ENCODE data around the gene LRRTM4. TPM values are rescaled to one million over a fixed set of nuclear protein-coding genes. Genes with fewer than 3 reads are reported as not detected.

LRRTM4 gene
- total RNA-seq, 4 donors from 2014 or later, result 0.27 to 0.32 TPM; not detected in 2

DNA sequence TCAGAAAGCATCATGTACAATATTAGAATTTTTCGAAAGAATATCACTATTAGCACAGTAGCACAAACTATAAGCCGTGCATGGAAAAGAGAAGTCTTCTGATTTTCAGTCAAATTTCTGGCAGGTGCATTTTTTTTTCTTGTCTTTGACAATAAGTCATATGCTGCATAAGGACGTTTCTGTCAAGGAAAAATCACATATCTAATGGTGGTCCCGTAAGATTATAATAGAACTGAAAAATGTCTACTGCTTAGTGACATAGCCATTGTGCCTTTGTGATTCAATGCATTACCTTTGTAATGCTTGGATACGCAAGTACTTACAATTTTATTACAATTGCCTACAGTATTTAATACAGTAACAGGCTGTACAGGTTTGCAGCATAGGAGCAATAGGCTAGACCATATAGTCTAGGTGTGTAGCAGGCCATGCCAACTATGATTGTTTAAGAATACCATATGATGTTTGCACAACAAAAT, 329.3 kb downstream of the LRRTM4 start:
- Histone ChIP-seq H3K27me3 (no peaks in the 10 kb centered on the region), H3K9me3 (no peaks in the 10 kb centered on the region), H3K4me3 (no peak overlapping the region), H3K36me3 (no peaks in the 10 kb centered on the region), H3K27ac (no peak overlapping the region), H3K4me1 (no peaks in the 10 kb centered on the region)
- no peak for DNase-seq
- intact Hi-C loops (cut with DNase I; ENCODE audit: low total_unique reads), result no loop called here
- WGBS, 2 donors (ENCODE audit: low coverage in 1 of 2), result 70 to 74% methylated on average over 5 of the region's 5 CpGs
- in situ Hi-C loops (cut with MboI; ENCODE audit: low pct_ligation_motif_present in 1 of 4, low pct_unique_long_range_greater_than_20kb in 1 of 4, low sequenced_read_pairs in 3 of 4), result no loop called here
- TF ChIP-seq, protein P1, sequence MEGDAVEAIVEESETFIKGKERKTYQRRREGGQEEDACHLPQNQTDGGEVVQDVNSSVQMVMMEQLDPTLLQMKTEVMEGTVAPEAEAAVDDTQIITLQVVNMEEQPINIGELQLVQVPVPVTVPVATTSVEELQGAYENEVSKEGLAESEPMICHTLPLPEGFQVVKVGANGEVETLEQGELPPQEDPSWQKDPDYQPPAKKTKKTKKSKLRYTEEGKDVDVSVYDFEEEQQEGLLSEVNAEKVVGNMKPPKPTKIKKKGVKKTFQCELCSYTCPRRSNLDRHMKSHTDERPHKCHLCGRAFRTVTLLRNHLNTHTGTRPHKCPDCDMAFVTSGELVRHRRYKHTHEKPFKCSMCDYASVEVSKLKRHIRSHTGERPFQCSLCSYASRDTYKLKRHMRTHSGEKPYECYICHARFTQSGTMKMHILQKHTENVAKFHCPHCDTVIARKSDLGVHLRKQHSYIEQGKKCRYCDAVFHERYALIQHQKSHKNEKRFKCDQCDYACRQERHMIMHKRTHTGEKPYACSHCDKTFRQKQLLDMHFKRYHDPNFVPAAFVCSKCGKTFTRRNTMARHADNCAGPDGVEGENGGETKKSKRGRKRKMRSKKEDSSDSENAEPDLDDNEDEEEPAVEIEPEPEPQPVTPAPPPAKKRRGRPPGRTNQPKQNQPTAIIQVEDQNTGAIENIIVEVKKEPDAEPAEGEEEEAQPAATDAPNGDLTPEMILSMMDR (IDR thresholded peaks at IDR 0.05), result no peak
- no peak for TF ChIP-seq POLR2A (IDR thresholded peaks at IDR 0.05)
- no peak for TF ChIP-seq POLR2AphosphoS5 (IDR thresholded peaks at IDR 0.05)
- TF ChIP-seq EP300 (IDR thresholded peaks at IDR 0.05; ENCODE audit: low read depth), result no peak

DNA sequence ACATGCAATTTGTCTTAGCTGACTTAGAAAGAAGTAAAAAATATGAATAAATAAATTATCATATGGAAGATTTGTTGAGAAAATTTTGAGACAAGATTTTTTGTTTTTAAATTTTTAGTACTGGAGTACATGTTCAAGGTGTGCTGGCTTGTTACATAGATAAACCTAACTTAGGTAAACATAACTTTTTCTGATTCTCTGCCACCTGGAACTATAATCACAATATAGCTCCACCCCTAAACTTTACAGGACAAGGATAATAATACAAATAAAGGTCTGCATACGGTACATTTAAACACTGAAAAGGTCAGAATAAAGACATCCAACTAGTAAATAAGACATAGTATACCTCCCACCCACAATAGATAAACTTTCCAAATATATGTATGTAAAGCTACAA, 330.5 kb downstream of the LRRTM4 start:
- H3K27me3 ChIP-seq, result no peaks in the 10 kb centered on the region
- intact Hi-C loops (cut with DNase I; ENCODE audit: low total_unique reads), result no loop called here
- no peaks in the 10 kb centered on the region for H3K36me3 ChIP-seq
- no peak overlapping the region for H3K27ac ChIP-seq
- H3K4me1 ChIP-seq, result no peaks in the 10 kb centered on the region
- WGBS, 2 donors (ENCODE audit: low coverage in 1 of 2), result 0 to 46% methylated on average over 1 of the region's 1 CpG
- TF ChIP-seq, protein P1 (IDR thresholded peaks at IDR 0.05), result no peak
- TF ChIP-seq EP300 (IDR thresholded peaks at IDR 0.05; ENCODE audit: low read depth) (no peak), POLR2A (IDR thresholded peaks at IDR 0.05) (no peak), POLR2AphosphoS5 (IDR thresholded peaks at IDR 0.05) (no peak)
- DNase-seq, result no peak
- no peak overlapping the region for H3K4me3 ChIP-seq
- in situ Hi-C loops (cut with MboI; ENCODE audit: low pct_ligation_motif_present in 1 of 4, low pct_unique_long_range_greater_than_20kb in 1 of 4, low sequenced_read_pairs in 3 of 4), result no loop called here
- no peaks in the 10 kb centered on the region for H3K9me3 ChIP-seq

DNA sequence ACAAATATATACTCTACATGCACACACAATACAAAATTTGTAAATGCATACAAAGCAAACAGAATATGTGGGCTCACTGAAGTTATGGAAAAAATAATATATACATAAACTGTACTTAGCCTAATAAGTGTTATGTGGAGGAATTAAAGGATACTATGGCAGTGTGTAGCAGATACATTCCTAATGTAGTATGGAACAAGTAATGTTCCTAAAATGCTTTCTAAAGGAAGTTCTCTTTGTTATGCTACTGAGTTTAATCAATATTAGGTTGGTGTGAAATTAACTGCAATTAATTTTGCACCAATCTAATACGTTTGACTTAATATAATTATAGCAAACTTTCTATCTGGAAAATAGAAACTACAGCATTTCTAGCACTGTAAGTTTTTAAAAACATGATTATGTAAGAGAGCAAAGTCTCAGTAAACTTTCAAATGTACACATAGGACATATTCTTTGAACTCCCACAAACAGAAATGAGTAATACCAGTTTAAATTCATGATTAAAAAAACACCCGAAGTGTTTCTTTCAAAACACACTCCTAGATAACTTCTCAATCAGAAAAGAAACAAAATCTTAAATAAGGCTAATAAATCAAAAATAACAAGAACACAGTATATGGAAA, 331.3 kb downstream of the LRRTM4 start:
- no peaks in the 10 kb centered on the region for H3K9me3 ChIP-seq
- TF ChIP-seq POLR2AphosphoS5 (IDR thresholded peaks at IDR 0.05) (no peak), POLR2A (IDR thresholded peaks at IDR 0.05) (no peak), EP300 (IDR thresholded peaks at IDR 0.05; ENCODE audit: low read depth) (no peak)
- TF ChIP-seq, protein P1 (IDR thresholded peaks at IDR 0.05), result no peak
- no peaks in the 10 kb centered on the region for H3K4me1 ChIP-seq
- in situ Hi-C loops (cut with MboI; ENCODE audit: low pct_ligation_motif_present in 1 of 4, low pct_unique_long_range_greater_than_20kb in 1 of 4, low sequenced_read_pairs in 3 of 4) (no loop called here), intact Hi-C loops (cut with DNase I; ENCODE audit: low total_unique reads) (no loop called here)
- no peak for DNase-seq
- 58 to 72% methylated on average over 2 of the region's 2 CpGs for WGBS, 2 donors (ENCODE audit: low coverage in 1 of 2)
- no peak overlapping the region for H3K27ac ChIP-seq
- no peaks in the 10 kb centered on the region for H3K27me3 ChIP-seq
- no peak overlapping the region for H3K4me3 ChIP-seq
- no peaks in the 10 kb centered on the region for H3K36me3 ChIP-seq

DNA sequence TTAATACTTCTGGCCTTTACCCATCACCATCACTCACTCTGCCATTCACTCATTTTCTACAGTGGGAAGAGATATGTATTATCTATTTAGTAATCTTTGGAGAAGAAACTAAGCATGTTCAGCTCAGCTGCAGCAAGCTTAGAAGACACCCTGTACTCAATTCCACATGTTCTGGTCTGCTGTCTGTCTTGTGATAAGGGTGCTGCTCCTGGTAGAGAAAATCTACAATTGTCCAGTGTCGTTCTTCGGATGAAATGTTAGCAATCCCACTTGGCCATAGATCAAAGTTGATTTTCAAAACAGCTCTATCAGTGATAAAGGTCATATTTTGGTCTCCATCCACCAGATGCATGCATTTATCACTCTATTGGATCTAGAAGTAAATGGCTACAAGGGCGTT, 337.1 kb downstream of the LRRTM4 start:
- in situ Hi-C loops (cut with MboI; ENCODE audit: low pct_ligation_motif_present in 1 of 4, low pct_unique_long_range_greater_than_20kb in 1 of 4, low sequenced_read_pairs in 3 of 4), result no loop called here
- intact Hi-C loops (cut with DNase I; ENCODE audit: low total_unique reads), result no loop called here
- Histone ChIP-seq H3K27ac (no peak overlapping the region), H3K4me1 (no peaks in the 10 kb centered on the region), H3K36me3 (no peaks in the 10 kb centered on the region), H3K9me3 (no peaks in the 10 kb centered on the region), H3K27me3 (no peaks in the 10 kb centered on the region), H3K4me3 (no peak overlapping the region)
- DNase-seq, result no peak
- 50 to 76% methylated on average over 1 to 3 of the region's 3 CpGs for WGBS, 2 donors (ENCODE audit: low coverage in 1 of 2)
- TF ChIP-seq POLR2AphosphoS5 (IDR thresholded peaks at IDR 0.05) (no peak), EP300 (IDR thresholded peaks at IDR 0.05; ENCODE audit: low read depth) (no peak), POLR2A (IDR thresholded peaks at IDR 0.05) (no peak)
- TF ChIP-seq, protein P1 (IDR thresholded peaks at IDR 0.05), result no peak

Measured in transverse colon (tissue), 4 donors.